Measurements from ENCODE around the gene PBXIP1. TPM values are rescaled to one million over a fixed set of nuclear protein-coding genes. Genes with fewer than 3 reads are reported as not detected.
"Not testable (repeated sequence)": the region's sequence is repeated elsewhere in the genome, so short reads cannot be mapped to it uniquely, and the experiment has no call there.

The PBXIP1 gene
- total RNA-seq, 1 donor from 2014 or later, result 15.1 TPM

DNA sequence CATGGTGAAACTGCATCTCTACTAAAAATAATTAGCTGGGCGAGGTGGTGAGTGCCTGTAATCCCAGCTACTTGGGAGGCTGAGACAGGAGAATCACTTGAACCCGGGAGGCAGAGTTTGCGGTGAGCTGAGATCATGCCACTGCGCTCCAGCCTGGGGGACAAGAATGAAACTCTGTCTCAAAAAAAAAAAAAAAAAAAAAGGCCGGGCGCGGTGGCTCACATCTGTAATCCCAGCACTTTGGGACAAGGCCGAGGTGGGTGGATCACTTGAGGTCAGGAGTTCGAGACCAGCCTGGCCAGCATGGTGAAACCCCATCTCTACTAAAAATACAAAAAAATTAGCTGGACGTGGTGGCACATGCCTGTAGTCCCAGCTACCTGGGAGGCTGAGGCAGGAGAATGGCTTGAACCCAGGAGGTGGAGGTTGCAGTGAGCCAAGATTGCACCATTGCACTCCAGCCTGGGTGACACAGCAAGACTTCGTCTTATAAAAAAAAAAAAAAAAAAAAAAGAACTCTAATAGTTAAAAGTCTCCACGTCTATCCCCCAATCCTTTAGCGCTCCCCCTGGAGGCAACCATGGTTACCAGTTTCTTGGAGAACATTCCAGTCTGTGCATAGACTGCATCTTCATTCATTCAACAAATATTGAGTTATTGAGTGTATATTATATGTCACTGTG, 39.5 kb upstream of the PBXIP1 start:
- FAIRE-seq, result not testable (repeated sequence)
- DNase-seq (ENCODE audit: low spot score in 2 of 2), result peak in 1 of 2 donors; percentile 37

DNA sequence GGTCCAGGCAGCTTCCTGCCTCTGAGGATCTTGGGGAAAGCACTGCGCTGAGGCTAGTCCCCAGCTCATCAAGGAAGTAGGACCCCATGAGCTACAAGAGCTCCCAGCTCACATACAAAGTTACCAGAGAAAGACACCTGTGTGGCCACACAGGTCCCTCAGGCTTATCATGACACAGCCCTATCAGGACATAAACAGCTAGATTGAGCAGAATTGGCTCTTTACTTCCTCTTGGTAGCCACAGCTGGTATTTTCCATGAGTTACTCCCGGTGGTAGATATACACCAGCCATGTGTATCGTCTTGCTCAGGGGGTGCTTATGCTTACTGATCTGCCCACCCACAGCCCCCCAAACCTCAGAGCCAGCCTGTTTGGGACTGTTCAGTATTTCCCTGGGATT, 38.7 kb upstream of the PBXIP1 start:
- FAIRE-seq (no peak), DNase-seq (ENCODE audit: low spot score in 2 of 2) (no peak)

DNA sequence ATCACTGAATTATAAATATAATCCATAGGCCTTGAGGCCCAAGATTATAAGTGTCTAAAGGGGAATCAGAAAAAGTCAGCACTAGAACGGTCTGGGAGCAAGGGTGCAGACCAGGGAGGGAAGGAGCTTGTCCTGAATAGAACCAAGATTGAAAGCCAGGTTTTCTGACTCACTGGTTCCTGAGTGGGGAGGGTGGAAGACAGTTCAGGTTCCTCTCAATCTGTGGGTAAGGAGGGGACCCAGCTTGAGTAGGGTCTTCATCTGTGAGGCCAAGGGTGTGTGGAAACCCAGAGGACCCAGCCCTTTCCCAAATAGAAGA, 38.3 kb upstream of the PBXIP1 start:
- FAIRE-seq, result no peak
- no peak for DNase-seq (ENCODE audit: low spot score in 2 of 2)

DNA sequence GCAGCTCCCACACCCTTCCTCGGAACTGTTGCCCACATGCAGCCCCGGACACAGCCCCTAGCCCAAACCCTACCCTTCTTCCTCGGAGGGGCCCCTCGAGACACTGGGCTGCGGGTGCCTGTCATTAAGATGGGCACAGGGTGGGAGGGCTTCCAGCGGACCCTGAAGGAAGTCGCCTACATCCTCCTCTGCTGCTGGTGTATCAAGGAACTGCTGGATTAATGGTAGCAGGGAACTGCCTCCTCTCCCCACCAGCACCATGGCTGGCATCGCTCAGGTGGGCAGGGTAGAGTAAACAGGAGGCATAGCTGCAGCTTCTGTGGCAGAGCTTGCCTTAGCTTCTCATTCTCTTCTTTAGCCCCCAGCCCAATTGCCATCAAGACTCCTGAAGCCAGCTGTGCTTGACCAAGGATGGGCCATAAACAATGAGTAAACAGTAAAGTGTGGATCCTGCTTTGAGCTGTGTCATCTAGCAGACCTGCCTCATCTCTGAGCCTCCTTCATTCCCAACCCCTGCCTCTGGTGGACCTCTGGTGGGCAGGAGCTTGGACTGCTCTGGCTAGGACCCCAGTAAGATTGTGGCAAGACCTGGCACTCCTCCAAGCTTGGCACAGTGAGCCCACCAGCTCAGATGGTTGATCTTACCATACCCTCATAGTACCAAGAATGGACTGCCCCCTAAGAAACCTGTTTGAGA, 37.8 kb upstream of the PBXIP1 start, which contains the start of gene LENEP:
Gene LENEP (plus strand): TSS at position 15 of the 697 bp plus-strand sequence. CDS start 22 bp downstream, at position 37.
- DNase-seq (ENCODE audit: low spot score in 2 of 2) (no peak), FAIRE-seq (no peak)

DNA sequence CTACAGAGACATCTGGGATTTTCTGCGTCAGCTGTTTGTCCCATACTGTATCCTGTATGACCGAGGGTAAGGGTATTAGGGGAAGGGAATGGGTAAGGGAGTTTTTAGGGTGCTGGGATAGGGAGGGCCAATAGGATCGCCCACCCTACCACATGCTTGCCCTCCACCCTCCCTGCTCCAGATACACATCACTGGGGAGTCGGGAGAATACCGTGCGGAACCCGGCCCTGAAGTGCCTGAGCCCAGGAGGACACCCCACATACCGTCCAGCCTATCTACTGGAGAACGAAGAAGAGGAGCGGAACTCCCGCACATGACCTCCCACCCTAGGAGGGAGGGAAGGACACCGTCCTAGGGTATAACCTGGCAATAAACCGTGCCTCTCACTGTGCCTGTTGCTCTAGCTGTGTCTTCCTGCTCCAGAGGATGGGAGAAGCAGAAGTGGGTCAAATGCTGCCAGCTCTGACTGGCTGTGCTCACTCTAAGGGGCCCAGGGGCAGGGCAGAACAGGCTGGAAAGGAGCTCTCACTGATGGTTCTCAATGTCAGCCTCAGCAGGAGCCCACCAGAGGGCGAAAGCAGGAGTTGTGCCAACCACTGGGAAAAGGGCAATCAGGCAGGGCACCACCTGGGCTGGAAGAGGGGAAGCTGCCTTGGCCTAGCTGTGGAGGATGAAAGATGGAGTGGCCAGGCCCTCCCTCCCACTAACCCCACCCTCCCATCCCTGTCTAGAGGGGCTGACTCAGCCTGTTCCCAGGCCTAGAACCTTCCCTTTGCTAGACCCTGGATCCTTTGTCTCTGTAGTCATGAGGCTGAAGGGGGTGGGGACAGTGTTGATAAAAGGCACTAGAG, 37.0 kb upstream of the PBXIP1 start:
- no peak for DNase-seq (ENCODE audit: low spot score in 2 of 2)

DNA sequence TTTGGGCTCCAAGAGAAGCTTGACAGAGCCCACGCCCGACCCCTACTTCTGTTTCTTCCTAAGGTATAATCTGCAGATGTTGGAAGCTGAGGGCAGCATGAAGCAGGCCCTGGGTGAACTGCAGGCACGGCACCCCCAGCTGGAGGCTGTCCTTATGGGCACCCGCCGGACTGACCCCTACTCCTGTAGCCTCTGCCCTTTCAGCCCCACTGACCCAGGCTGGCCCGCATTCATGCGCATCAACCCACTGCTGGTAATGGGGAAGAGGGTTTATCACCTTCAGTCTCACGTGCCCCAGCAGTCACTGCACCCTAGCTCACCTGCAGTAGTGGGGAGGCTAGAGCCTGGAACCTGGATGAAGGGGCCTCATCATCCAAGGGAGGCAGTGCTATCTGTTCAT, 34.4 kb upstream of the PBXIP1 start:
- FAIRE-seq (no peak), DNase-seq (ENCODE audit: low spot score in 2 of 2) (no peak)

More for the DNA sequence above, 37.0 kb upstream of the PBXIP1 start:
- FAIRE-seq, result no peak

DNA sequence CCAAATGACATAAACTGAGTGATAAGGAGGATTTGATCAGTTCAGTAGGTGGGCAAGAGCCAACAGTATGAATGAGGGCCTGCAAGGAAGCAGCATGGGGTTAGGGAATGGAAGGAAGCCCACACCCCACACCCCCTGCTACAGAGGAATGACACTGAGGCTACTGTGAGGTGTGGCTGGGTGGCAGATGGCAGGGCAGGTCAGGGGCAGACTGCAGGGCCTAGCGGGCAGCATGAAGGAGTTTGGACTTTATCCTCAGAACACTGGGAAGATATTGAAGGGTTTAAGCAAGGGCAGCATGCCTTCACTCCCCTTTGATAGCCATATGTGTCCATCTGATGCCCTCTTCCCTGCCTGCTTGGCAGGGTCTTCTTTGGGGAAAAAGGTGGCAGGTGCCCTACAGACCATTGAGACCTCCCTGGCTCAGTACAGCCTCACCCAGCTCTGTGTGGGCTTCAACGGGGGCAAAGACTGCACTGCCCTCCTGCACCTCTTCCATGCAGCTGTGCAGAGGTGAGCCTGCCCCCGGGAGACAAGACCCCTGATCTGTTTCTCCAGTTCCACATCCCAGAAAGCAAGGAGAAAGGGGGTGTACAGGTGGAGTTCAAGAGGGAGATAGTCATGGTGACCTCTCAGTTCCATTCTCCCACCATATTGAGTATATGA, 33.4 kb upstream of the PBXIP1 start:
- FAIRE-seq (no peak), DNase-seq (ENCODE audit: low spot score in 2 of 2) (no peak)

DNA sequence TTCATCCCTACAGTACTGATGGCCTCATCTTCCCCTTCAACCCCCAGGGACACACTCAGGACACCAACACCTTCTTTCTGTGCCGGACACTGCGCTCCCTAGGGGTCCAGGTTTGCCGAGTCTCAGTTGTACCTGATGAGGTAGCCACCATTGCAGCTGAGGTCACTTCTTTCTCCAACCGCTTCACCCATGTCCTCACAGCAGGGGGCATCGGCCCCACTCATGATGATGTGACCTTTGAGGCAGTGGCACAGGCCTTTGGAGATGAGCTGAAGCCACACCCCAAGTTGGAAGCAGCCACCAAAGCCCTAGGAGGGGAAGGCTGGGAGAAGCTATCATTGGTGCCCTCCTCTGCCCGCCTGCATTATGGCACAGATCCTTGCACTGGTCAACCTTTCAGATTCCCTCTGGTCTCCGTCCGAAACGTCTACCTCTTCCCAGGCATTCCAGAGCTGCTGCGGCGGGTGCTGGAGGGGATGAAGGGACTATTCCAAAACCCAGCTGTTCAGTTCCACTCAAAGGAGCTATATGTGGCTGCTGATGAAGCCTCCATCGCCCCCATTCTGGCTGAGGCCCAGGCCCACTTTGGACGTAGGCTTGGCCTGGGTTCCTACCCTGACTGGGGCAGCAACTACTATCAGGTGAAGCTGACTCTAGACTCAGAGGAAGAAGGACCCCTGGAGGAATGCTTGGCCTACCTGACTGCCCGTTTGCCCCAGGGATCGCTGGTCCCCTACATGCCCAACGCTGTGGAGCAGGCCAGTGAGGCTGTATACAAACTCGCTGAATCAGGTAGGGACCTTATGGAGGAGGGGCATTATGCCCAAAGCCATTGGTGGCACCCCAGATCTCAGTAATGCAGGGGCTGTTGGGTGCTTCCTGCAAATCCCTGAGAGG, 32.4 kb upstream of the PBXIP1 start:
- DNase-seq (ENCODE audit: low spot score in 2 of 2) (no peak), FAIRE-seq (no peak)

DNA sequence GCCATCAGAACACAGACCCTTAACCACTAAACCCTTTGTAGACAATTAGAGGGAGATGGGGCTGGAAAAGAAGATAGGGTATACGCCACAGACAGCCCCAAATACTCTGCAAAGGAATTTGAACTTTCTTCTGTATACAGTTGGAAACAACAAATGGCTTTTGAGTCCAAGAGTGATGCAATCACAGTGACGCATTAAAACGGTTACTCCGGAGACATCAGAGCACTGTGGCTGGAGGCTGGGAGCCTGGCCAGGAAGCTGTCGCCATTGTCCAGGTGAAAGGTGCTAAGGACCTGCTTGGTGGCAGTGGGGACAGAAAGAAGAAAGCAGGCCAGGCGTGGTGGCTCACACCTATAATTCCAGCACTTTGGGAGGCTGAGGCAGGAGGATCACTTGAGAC, 31.4 kb upstream of the PBXIP1 start:
- DNase-seq (ENCODE audit: low spot score in 2 of 2), result no peak
- FAIRE-seq, result no peak

DNA sequence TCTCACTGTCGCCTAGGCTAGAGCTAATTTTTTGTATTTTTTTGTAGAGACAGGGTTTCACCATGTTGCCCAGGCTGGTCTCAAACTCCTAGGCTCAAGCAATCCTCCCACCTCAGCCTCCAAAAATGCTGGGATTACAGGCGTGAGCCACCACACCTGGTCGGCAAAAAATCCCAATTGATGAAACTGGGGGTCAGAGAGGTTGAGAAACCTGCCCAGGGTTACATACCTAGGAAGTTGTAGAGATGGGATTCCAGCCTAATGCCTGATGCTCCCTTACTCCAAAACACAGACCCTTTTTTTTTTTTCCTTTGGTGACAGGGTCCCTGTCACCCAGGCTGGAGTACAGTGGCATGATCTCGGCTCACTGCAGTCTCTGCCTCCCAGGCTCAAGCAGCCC, 30.8 kb upstream of the PBXIP1 start:
- DNase-seq (ENCODE audit: low spot score in 2 of 2); FAIRE-seq: not testable (repeated sequence)

DNA sequence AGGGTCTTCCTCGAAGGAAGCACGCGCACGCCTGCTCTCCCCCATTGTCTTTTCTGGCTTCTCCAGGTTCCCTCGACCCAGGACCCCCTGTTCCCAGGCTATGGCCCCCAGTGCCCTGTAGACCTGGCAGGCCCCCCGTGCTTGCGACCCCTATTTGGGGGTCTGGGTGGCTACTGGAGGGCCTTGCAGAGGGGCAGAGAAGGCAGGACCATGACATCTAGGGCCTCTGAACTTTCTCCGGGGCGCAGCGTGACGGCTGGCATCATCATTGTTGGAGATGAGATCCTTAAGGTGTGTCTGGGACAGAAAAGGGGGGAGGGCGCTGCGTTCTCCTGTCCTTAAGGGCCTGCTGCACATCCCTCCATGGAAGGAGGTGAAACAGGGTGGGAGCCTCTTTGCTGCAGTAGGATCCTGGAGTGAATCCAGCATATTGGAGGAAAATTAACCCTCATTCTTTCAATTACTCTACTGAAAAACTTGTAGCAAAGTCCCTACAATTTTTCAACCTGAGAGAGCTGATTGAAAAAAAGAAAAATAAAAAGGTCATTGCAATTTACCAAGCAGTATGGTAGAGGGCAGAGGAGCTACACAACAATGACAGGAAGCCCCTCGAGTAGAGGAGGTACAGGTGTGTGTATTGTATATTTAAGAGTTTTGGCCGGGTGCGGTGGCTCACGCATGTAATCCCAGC, 28.0 kb upstream of the PBXIP1 start:
- no peak for FAIRE-seq
- DNase-seq (ENCODE audit: low spot score in 2 of 2), result no peak

DNA sequence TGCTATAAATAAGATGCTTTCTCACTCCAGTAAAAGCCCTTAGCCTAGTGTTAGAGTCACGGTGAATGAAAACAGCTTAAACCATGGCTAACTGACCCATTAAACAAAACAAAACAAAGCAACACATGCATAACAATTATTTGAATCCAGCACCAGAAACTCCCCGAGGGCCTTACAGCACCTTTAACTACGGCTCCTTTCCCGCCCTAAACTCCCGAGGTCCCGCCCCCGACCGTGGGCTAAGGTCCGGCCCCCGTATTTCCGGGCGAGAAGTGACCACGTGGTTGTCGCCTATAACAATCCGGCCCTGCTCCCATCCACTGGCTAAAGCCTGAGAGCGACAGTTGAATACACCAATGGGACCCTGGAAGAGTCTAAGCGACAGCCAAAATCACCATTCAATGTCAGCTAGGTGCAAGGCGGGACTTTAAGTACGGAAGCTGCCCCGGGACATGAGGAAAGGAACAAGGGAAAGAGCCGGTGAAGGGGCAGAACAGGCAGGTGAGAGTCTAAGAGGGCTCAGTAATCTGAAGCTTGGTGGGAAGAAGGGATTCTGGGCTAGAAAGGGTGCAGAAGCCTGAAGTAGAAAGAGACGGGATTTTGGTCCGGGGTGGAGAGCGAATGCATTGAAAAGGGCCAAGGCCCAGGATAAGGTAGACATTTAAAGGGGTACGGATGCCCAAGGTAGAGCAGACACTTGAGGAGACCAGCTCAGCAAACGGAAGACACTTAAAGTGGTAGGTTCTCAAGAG, 27.2 kb upstream of the PBXIP1 start, which contains the start of gene FLAD1:
Gene FLAD1 (plus strand): TSS at position 448 of the 752 bp plus-strand sequence. CDS start 351 bp downstream, outside the sequence.
- DNase-seq (ENCODE audit: low spot score in 2 of 2), result peak; percentile 84 to 97
- FAIRE-seq, result peak; percentile 86

DNA sequence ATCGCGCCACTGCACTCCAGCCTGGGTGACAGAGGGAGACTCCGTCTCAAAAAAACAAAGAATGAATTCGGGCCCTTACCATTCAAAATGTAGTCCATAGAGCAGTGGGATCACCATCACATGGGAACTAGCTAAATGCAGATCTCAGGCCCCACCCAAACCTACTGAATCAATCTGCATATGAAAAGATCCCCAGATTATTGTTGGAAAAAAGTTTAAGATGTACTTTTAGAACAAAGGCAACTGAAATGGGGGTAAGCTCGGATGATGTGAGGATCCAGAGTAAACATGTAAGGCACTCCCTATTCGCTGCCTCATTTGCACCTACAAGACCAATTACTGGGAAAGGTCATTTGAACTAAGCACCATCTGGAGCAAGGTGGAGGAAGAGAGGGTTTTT, 26.4 kb upstream of the PBXIP1 start:
- FAIRE-seq (no peak), DNase-seq (ENCODE audit: low spot score in 2 of 2) (no peak)

DNA sequence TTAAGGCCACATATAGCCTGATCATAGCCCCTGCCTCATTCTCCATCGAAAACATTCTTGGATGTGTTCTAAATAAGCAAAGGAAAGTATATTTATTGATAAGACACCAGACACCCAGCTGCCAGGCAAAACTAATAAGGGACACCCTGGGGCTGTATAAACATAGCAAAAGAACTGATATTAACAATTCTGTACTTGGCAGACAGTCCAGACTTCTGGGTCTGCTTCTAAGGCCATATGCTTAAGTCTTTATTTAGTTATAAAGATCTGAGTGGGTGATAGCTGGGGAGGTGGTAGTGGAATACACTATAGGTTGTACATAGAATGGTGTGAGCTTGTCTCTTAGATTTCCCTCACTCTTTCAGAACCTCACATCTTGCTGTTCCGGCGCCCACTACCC, 22.5 kb upstream of the PBXIP1 start:
- no peak for FAIRE-seq
- DNase-seq (ENCODE audit: low spot score in 2 of 2), result no peak

DNA sequence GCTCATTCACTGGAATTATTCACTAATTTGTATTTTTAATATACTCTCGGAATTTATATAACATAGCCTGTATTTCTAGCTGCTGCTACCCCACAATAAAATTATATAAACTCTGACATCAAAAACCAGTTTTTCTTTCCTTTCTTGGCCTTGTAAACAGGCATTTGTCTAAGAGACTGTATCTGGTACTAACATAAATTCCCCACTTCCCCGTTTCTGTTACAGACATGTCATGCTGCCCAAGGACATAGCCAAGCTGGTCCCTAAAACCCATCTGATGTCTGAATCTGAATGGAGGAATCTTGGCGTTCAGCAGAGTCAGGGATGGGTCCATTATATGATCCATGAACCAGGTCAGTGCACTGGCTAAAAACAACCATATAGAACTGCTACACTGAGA, 21.9 kb upstream of the PBXIP1 start:
- not testable (repeated sequence) for DNase-seq (ENCODE audit: low spot score in 2 of 2); FAIRE-seq

DNA sequence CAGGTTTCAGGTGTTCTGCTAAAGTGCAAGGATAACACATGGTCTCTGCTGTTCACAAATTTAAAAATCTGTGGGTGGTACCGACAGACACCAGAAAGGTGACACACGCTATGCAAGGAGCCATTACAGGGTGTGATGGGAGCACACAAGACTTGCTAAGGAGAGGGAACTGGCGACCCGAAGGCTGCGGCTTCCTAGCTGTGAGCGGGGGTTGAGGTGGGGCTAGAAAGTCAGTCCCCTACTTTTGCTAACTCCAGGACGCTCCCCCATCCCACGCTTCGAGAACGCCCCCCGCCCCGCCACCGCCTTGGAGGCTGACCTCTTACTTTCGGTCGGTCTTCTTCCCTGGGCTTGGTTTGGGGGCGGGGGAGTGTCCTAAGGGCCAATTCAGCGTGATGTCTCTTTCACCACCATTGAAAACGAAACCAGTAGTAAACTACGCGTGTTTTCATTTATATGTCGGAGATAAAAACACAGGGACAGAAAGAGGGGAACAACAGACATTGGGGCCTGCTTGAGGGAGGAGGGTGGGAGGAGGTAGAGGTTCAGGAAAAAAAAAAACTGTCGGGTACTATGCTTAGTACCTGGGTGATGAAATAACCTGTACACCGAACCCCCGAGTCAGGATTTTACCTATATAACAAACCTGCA, 19.6 kb upstream of the PBXIP1 start:
- no peak for DNase-seq (ENCODE audit: low spot score in 2 of 2)
- no peak for FAIRE-seq

DNA sequence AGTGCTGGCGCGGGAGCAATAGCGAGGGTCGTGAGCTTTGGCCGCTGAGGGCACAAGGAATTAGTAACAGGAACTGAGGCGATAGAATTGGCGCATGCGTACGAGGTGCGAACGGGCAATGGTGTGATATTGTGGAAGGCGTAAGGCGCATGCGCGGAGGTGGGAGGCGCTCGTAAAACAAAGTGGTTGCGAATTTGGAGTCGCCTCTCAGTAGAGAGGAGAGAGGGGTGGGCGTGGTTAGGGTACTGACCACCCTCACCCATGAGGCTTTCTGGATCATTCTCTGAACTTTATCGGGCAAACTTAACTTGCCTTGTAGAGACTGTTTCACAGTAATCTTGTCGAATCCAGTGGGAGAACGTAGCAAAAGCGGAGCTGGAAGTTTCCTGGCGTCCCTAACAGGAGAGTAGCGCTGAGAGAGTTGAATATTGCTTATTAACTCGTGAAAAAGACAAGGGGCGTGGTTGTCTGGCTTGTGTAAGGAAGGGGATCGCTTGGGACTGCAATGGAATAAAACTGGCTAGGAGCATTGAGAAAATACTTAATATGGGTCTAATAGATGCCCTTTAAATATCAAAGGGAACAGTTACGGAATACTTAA, 19.0 kb upstream of the PBXIP1 start:
- no peak for FAIRE-seq
- DNase-seq (ENCODE audit: low spot score in 2 of 2), result peak; percentile 52 to 68

All from frontal cortex (tissue), 4 donors.